Endothelial cell of umbilical vein (primary cell): ENCODE measurements around the gene DENND1A. TPM values are rescaled to one million over a fixed set of nuclear protein-coding genes. Genes with fewer than 3 reads are reported as not detected.

Experiments used
- BruUV-seq: library from RNA; stranded (reverse); fragments of 400-500 nt; replicated peaks from 2 replicates; lab custom pipeline; 2021; lab: Mats Ljungman, UMichigan
- CTCF ChIA-PET: fragments of 300-600, 350-600 bp; sonication (Branson Sonifier 250); formaldehyde crosslinking; loops from one replicate; lab custom pipeline; 2021; ENCODE audit warnings: antibody characterized with exemption, inconsistent platforms; lab: Charles Lee
- POLR2A ChIA-PET: fragments of 300-600, 350-600 bp; sonication (Branson Sonifier 250); formaldehyde crosslinking; loops from one replicate; lab custom pipeline; 2021; ENCODE audit warnings: antibody characterized with exemption, inconsistent platforms; lab: Charles Lee
- DNase-seq: peaks from one replicate; pipeline ENCODE4 v3.0.0-alpha.2; 2011; ENCODE audit warnings: low read depth, low spot score
- FAIRE-seq: peaks from 2 replicates; lab custom pipeline; 2011; peaks lifted over from hg19 to GRCh38; lab: Jason Lieb, UNC
- H2AFZ ChIP-seq: 2 replicates; pipeline ENCODE4 v1.6.0; 2012; ENCODE audit warnings: low read depth, low read length, control low read depth, inconsistent platforms
- H3K27ac ChIP-seq: 2 replicates; pipeline ENCODE4 v1.5.1; 2011; ENCODE audit warnings: low read depth, mild to moderate bottlenecking, control low read depth, low read length, moderate library complexity; ENCODE audit not compliant: insufficient read depth
- H3K27me3 ChIP-seq, 2 experiments: 2 replicates each; pipeline versions ENCODE4 v1.6.0 to v1.6.1; 2011; ENCODE audit warnings: low read length in 2 of 2, mixed read lengths in 1 of 2; ENCODE audit not compliant: control insufficient read depth in 2 of 2, insufficient read depth in 2 of 2
- H3K36me3 ChIP-seq, 2 experiments: 2 replicates in 1 of 2; 3 replicates in 1 of 2; pipeline ENCODE4 v1.5.1; 2011; ENCODE audit warnings: low read length in 2 of 2, mild to moderate bottlenecking in 1 of 2, moderate library complexity in 1 of 2; ENCODE audit not compliant: control insufficient read depth in 2 of 2, insufficient read depth in 2 of 2; ENCODE audit errors: extremely low read depth in 1 of 2
- H3K4me1 ChIP-seq: 3 replicates; pipeline ENCODE4 v1.5.1; 2011; ENCODE audit warnings: mild to moderate bottlenecking, low read length; ENCODE audit not compliant: control insufficient read depth, insufficient read depth; ENCODE audit errors: extremely low read depth
- H3K4me2 ChIP-seq: 2 replicates; pipeline ENCODE4 v1.6.1; 2011; ENCODE audit warnings: low read length, control low read depth, mixed read lengths; ENCODE audit not compliant: insufficient read depth
- H3K4me3 ChIP-seq, 3 experiments: fragments of 200-600 bp in 1 of 3; sonication (generic), shearing (Covaris generic) in 1 of 3; replicated peaks in 1 of 3; 2 replicates each; pipeline ENCODE4 v1.5.1; 2011 to 2016; ENCODE audit warnings: control low read depth in 3 of 3, low read length in 3 of 3, mild to moderate bottlenecking in 2 of 3, inconsistent platforms in 1 of 3, low read depth in 1 of 3, moderate library complexity in 1 of 3; ENCODE audit not compliant: insufficient read depth in 1 of 3
- H3K79me2 ChIP-seq: 2 replicates; pipeline ENCODE4 v1.6.0; 2012; ENCODE audit warnings: low read length, inconsistent platforms; ENCODE audit not compliant: control insufficient read depth, insufficient read depth
- H3K9ac ChIP-seq: replicated peaks from 2 replicates; pipeline ENCODE3; 2011; ENCODE audit warnings: low read length, control low read depth; ENCODE audit not compliant: insufficient read depth; ENCODE audit errors: extremely low read depth
- H3K9me1 ChIP-seq: replicated peaks from 3 replicates; pipeline ENCODE4 v1.6.0; 2011; ENCODE audit warnings: mild to moderate bottlenecking, low read length; ENCODE audit not compliant: control insufficient read depth, insufficient read depth; ENCODE audit errors: extremely low read depth
- H3K9me3 ChIP-seq: replicated peaks from 2 replicates; pipeline ENCODE4 v1.5.1; 2012; ENCODE audit warnings: low read length, inconsistent platforms; ENCODE audit not compliant: control insufficient read depth, insufficient read depth
- H4K20me1 ChIP-seq: replicated peaks from 2 replicates; pipeline ENCODE3; 2011; ENCODE audit warnings: mild to moderate bottlenecking, low read length; ENCODE audit not compliant: control insufficient read depth, insufficient read depth; ENCODE audit errors: extremely low read depth
- EZH2 ChIP-seq: IDR thresholded peaks from 2 replicates; pipeline ENCODE4 v1.6.1; 2012; ENCODE audit warnings: borderline replicate concordance, low read depth, mild to moderate bottlenecking, moderate library complexity, low read length, inconsistent platforms; ENCODE audit not compliant: severe bottlenecking
- FOS ChIP-seq: IDR thresholded peaks from 2 replicates; pipeline ENCODE4 v1.6.1; 2011; ENCODE audit warnings: mild to moderate bottlenecking, low read length, moderate library complexity, borderline replicate concordance; ENCODE audit not compliant: insufficient read depth
- GATA2 ChIP-seq: IDR thresholded peaks from 2 replicates; pipeline ENCODE4 v1.7.0; 2011; ENCODE audit warnings: low read depth, mild to moderate bottlenecking, moderate library complexity, mixed read lengths, low read length; ENCODE audit not compliant: insufficient read length, insufficient read depth
- JUN ChIP-seq: IDR thresholded peaks from 2 replicates; pipeline ENCODE4 v1.6.1; 2011; ENCODE audit warnings: borderline replicate concordance, low read depth; ENCODE audit not compliant: insufficient read length, insufficient read depth
- MYC ChIP-seq: IDR thresholded peaks from one replicate; pipeline ENCODE4 v1.6.1; 2011; ENCODE audit warnings: mild to moderate bottlenecking, low read depth, low read length
- POLR2A ChIP-seq: IDR thresholded peaks from 2 replicates; pipeline ENCODE4 v1.6.1; 2012; ENCODE audit warnings: low read depth, mild to moderate bottlenecking, control low read depth, low read length
- POLR2AphosphoS5 ChIP-seq: IDR thresholded peaks from 2 replicates; pipeline ENCODE4 v1.6.1; 2012; ENCODE audit warnings: low read depth, mild to moderate bottlenecking, control low read depth, low read length, moderate library complexity; ENCODE audit not compliant: insufficient read depth
- dilution Hi-C: fragments of 300-500 bp; cut with MboI; formaldehyde crosslinking; loops from one replicate; pipeline ENCODE4 v1.15.0; 2019; ENCODE audit warnings: low sequenced_read_pairs; ENCODE audit not compliant: extremely low pct_ligation_motif_present
- intact Hi-C: fragments of 100-400 bp; cut with micrococcal nuclease; formaldehyde crosslinking; loops from one replicate; pipeline ENCODE4 v1.10.0; 2022
- polyA plus RNA-seq, 4 experiments: library from polyadenylated mRNA; depleted of rRNA in 3 of 4; stranded (reverse) in 3 of 4; unstranded in 1 of 4; fragments of >200 nt; gene quantifications; 2 replicates each; pipeline versions ENCODE4 v1.2.1 to v1.2.3, GENCODE V29; 2011 to 2012; ENCODE audit warnings: missing spikeins in 1 of 4
- total RNA-seq: library from RNA; stranded (reverse); gene quantifications from 2 replicates; pipeline ENCODE4 v1.2.3, GENCODE V29; 2021
- TF ChIP-seq, protein P1 (sequence below): IDR thresholded peaks from 2 replicates; pipeline ENCODE4 v1.6.1; 2011; ENCODE audit not compliant: insufficient read depth, insufficient read length
- TF ChIP-seq, protein P2 (sequence below), 2 donors: IDR thresholded peaks; 1 replicate in 1 of 2; 2 replicates in 1 of 2; pipeline ENCODE4 v1.5.1; 2011; ENCODE audit warnings: low read length in 2 of 2, mild to moderate bottlenecking in 2 of 2, moderate library complexity in 2 of 2, control low read depth in 1 of 2, inconsistent platforms in 1 of 2, low read depth in 1 of 2; ENCODE audit not compliant: insufficient read depth in 1 of 2; ENCODE audit errors: extremely low read depth in 1 of 2

Gene DENND1A
- total and polyA plus RNA-seq, 2 donors (not counting 3 experiments of a cell fraction or from before 2014, with no cell fraction given): 18.5 to 24.5 TPM

DNA sequence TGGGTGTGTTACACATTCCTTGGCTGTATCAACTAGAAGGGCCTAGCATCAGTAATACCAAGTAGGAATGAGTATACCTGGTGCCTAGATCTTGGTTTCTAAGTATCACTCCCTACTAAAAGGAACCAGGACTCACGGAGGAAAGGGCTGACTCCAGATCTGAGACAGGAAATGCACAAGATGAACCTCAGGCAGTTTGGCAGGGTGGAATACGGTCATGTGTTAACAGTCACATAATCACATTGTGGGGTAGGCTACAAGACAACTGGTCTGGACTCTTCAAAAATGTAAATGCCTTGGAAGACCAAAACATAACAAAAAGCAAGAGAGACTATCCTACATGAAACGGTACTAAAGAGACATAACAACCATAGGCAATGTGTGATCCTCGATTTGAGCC lies 415.2 kb downstream of the DENND1A start:
- no peak for TF ChIP-seq POLR2A
- TF ChIP-seq MYC: no peak
- TF ChIP-seq, protein P1, sequence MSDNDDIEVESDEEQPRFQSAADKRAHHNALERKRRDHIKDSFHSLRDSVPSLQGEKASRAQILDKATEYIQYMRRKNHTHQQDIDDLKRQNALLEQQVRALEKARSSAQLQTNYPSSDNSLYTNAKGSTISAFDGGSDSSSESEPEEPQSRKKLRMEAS: no peak
- no peak for TF ChIP-seq FOS
- TF ChIP-seq JUN: no peak
- no peak for TF ChIP-seq EZH2
- TF ChIP-seq, protein P2, sequence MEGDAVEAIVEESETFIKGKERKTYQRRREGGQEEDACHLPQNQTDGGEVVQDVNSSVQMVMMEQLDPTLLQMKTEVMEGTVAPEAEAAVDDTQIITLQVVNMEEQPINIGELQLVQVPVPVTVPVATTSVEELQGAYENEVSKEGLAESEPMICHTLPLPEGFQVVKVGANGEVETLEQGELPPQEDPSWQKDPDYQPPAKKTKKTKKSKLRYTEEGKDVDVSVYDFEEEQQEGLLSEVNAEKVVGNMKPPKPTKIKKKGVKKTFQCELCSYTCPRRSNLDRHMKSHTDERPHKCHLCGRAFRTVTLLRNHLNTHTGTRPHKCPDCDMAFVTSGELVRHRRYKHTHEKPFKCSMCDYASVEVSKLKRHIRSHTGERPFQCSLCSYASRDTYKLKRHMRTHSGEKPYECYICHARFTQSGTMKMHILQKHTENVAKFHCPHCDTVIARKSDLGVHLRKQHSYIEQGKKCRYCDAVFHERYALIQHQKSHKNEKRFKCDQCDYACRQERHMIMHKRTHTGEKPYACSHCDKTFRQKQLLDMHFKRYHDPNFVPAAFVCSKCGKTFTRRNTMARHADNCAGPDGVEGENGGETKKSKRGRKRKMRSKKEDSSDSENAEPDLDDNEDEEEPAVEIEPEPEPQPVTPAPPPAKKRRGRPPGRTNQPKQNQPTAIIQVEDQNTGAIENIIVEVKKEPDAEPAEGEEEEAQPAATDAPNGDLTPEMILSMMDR (IDR thresholded peaks at IDR 0.05; ENCODE audit: extremely low read depth in 1 of 2, insufficient read depth in 1 of 2, low read depth in 1 of 2, low read length in 2 of 2): no peak
- TF ChIP-seq POLR2AphosphoS5: no peak
- TF ChIP-seq GATA2: no peak
- Histone ChIP-seq H3K4me3 (no peak overlapping the region), H2AFZ (no peak overlapping the region), H3K27me3 (no peaks in the 10 kb centered on the region), H3K4me2 (no peak overlapping the region), H3K4me1 (no peaks in the 10 kb centered on the region), H3K36me3 (no peaks in the 10 kb centered on the region), H3K79me2 (no peaks in the 10 kb centered on the region), H3K9ac (no peak overlapping the region), H3K9me1 (no peaks in the 10 kb centered on the region), H4K20me1 (no peaks in the 10 kb centered on the region), H3K9me3 (no peaks in the 10 kb centered on the region), H3K27ac (no peak overlapping the region)
- FAIRE-seq (no peak), DNase-seq (no peak)
- dilution Hi-C loops (no loop called here), intact Hi-C loops (no loop called here)
- POLR2A ChIA-PET: no interaction called here
- CTCF ChIA-PET: no interaction called here
- BruUV-seq: no TSS peak
